CD4-positive, alpha-beta T cell (primary cell): ENCODE data around the gene KAT2B. TPM values are rescaled to one million over a fixed set of nuclear protein-coding genes. Genes with fewer than 3 reads are reported as not detected.

Source experiments
- ATAC-seq: fragments of 200-7000 bp; cut with Tn5 transposase; one replicate; pipeline ENCODE4 v1.10.0; 2022; ENCODE audit warnings: mild to moderate bottlenecking; ENCODE audit not compliant: poor library complexity
- CTCF ChIA-PET: fragments of 350-600 bp; sonication (Branson Sonifier 250); formaldehyde crosslinking; loops from one replicate; lab custom pipeline; 2021; ENCODE audit warnings: antibody characterized with exemption, inconsistent platforms; lab: Charles Lee
- POLR2A ChIA-PET: fragments of 350-600 bp; sonication (Branson Sonifier 250); formaldehyde crosslinking; loops from one replicate; lab custom pipeline; 2021; ENCODE audit warnings: antibody characterized with exemption, inconsistent platforms; lab: Charles Lee
- DNase-seq, 14 experiments: peaks; one replicate each; pipeline ENCODE4 v3.0.0-alpha.2; 2013 to 2020; ENCODE audit warnings: mixed read lengths in 2 of 14
- H3K27ac ChIP-seq, 2 donors: one replicate each; pipeline versions ENCODE4 v1.5.1 to v1.7.0; 2013; ENCODE audit warnings: low read length in 2 of 2, low read depth in 1 of 2, mild to moderate bottlenecking in 1 of 2
- H3K27me3 ChIP-seq, 2 experiments: 1 replicate in 1 of 2; 2 replicates in 1 of 2; pipeline versions ENCODE4 v1.6.1 to v1.7.0; 2013; ENCODE audit warnings: low read length in 2 of 2, control low read depth in 1 of 2, mild to moderate bottlenecking in 1 of 2, moderate library complexity in 1 of 2; ENCODE audit not compliant: insufficient read depth in 2 of 2, control insufficient read depth in 1 of 2
- H3K36me3 ChIP-seq: one replicate; pipeline ENCODE4 v1.6.1; 2013; ENCODE audit warnings: low read length, control low read depth; ENCODE audit not compliant: insufficient read depth
- H3K4me1 ChIP-seq: one replicate; pipeline ENCODE4 v1.6.1; 2013; ENCODE audit warnings: low read length, control low read depth; ENCODE audit not compliant: insufficient read depth
- H3K4me3 ChIP-seq: one replicate; pipeline ENCODE4 v1.5.1; 2013; ENCODE audit warnings: mild to moderate bottlenecking, low read length, moderate library complexity
- H3K9me3 ChIP-seq, 2 experiments: 1 replicate in 1 of 2; 2 replicates in 1 of 2; pipeline versions ENCODE4 v1.6.1 to v1.7.0; 2013; ENCODE audit warnings: low read length in 2 of 2, mild to moderate bottlenecking in 2 of 2, control low read depth in 1 of 2, moderate library complexity in 1 of 2; ENCODE audit not compliant: control insufficient read depth in 1 of 2, insufficient read depth in 1 of 2
- H3K27ac Mint-ChIP-seq: one replicate; pipeline ENCODE4 v1.8.0; 2020; ENCODE audit warnings: mixed read lengths
- H3K27me3 Mint-ChIP-seq: one replicate; pipeline ENCODE4 v1.8.0; 2021; ENCODE audit warnings: mixed read lengths
- H3K36me3 Mint-ChIP-seq: one replicate; pipeline ENCODE4 v1.8.0; 2021; ENCODE audit warnings: low read depth, mixed read lengths
- H3K4me1 Mint-ChIP-seq: one replicate; pipeline ENCODE4 v1.8.0; 2021; ENCODE audit warnings: low read depth, mixed read lengths
- H3K4me3 Mint-ChIP-seq: one replicate; pipeline ENCODE4 v1.8.0; 2020; ENCODE audit warnings: mild to moderate bottlenecking, mixed read lengths
- H3K9me3 Mint-ChIP-seq: one replicate; pipeline ENCODE4 v1.8.0; 2020; ENCODE audit warnings: mixed read lengths
- CTCF ChIP-seq: fragments of 200-600 bp; IDR thresholded peaks from one replicate; pipeline ENCODE4 v1.8.0; 2022; ENCODE audit warnings: antibody characterized with exemption, mild to moderate bottlenecking
- intact Hi-C, 2 experiments: fragments of 100-400 bp; cut with DNase I in 1 of 2; cut with micrococcal nuclease in 1 of 2; formaldehyde crosslinking; loops; one replicate each; pipeline versions ENCODE4 v1.15.1 to v1.9.0; 2023 to 2025; cut with DNase I, micrococcal nuclease
- total RNA-seq, 174 experiments: library from RNA in 2 of 174; stranded (reverse) in 2 of 174; gene quantifications; one replicate each; pipeline ENCODE4 v1.2.3 and lab custom pipeline; 2021 to 2026

The KAT2B gene
- total RNA-seq, 2 experiments from 2014 or later = 50.9 to 54.4 TPM

GRCh38 chr3:20055020-20055775, 15.0 kb downstream of the KAT2B start:
- ChIA-PET CTCF (interaction anchor here (1.5 to 1.9 kb wide), 3 partner anchors 9 to 15 kb away, joined by 3 to 7 read pairs (median 7); partner anchors contain the start of gene KAT2B), POLR2A (interaction anchor here (6.7 kb wide), 1 partner anchor 13 kb away, joined by 47 read pairs; the partner anchor contains the start of gene KAT2B)
- DNase-seq (peak in 3 of 14 experiments; percentile 24 to 54 (median 48)), ATAC-seq (no peak)
- Mint-ChIP-seq H3K27ac (no peak overlapping the region), H3K4me1 (peaks cover 28% of the 10 kb centered on the region), H3K36me3 (peaks cover 5% of the 10 kb centered on the region), H3K27me3 (no peaks in the 10 kb centered on the region), H3K9me3 (no peaks in the 10 kb centered on the region), H3K4me3 (no peak overlapping the region)
- no peaks in the 10 kb centered on the region for H3K9me3 ChIP-seq
- intact Hi-C loops = loop anchor here in 1 of 2 experiments (2.0 to 5.0 kb wide), 2 partner anchors 14 to 108 kb away; partner anchors contain the start of genes KAT2B and RAB5A
- peaks cover 5% of the 10 kb centered on the region for H3K36me3 ChIP-seq
- peak overlapping the region; percentile 15 to 19 for H3K27ac ChIP-seq
- H3K27me3 ChIP-seq = no peaks in the 10 kb centered on the region
- H3K4me3 ChIP-seq = peak overlapping the region; percentile 0
- H3K4me1 ChIP-seq = peaks cover 67% of the 10 kb centered on the region
- no peak for TF ChIP-seq CTCF

- TF ChIP-seq CTCF = no peak
- Histone ChIP-seq H3K27ac (peak overlapping the region in 1 of 2 donors; percentile 15), H3K9me3 (no peaks in the 10 kb centered on the region), H3K27me3 (no peaks in the 10 kb centered on the region), H3K4me3 (no peak overlapping the region), H3K4me1 (peaks cover 69% of the 10 kb centered on the region), H3K36me3 (peaks cover 5% of the 10 kb centered on the region)
- intact Hi-C loops = loop anchor here in 1 of 2 experiments (2.0 to 5.0 kb wide), 2 partner anchors 15 to 109 kb away; partner anchors contain the start of genes KAT2B and RAB5A
- H3K4me3 Mint-ChIP-seq = no peak overlapping the region
- DNase-seq (no peak), ATAC-seq (no peak)
- ChIA-PET CTCF (interaction anchor here (1.5 to 1.9 kb wide), 2 partner anchors 9 to 16 kb away, joined by 3 to 7 read pairs; partner anchors contain the start of gene KAT2B), POLR2A (interaction anchor here (6.7 kb wide), 1 partner anchor 14 kb away, joined by 47 read pairs; the partner anchor contains the start of gene KAT2B)
- H3K27ac Mint-ChIP-seq = no peak overlapping the region
- no peaks in the 10 kb centered on the region for H3K27me3 Mint-ChIP-seq
- H3K36me3 Mint-ChIP-seq = peaks cover 6% of the 10 kb centered on the region
- H3K9me3 Mint-ChIP-seq = no peaks in the 10 kb centered on the region
- peaks cover 29% of the 10 kb centered on the region for H3K4me1 Mint-ChIP-seq
Measured at GRCh38 chr3:20055842-20056241, 15.6 kb downstream of the KAT2B start.

- Histone ChIP-seq H3K4me1 (peaks cover 60% of the 10 kb centered on the region), H3K36me3 (peaks cover 5% of the 10 kb centered on the region), H3K27ac (no peak overlapping the region), H3K27me3 (no peaks in the 10 kb centered on the region), H3K9me3 (no peaks in the 10 kb centered on the region), H3K4me3 (no peak overlapping the region)
- intact Hi-C loops = loop anchor here in 1 of 2 experiments (5.0 kb wide), 1 partner anchor 110 kb away; the partner anchor contains the start of gene RAB5A
- Mint-ChIP-seq H3K36me3 (peaks cover 6% of the 10 kb centered on the region), H3K27me3 (no peaks in the 10 kb centered on the region), H3K27ac (no peak overlapping the region), H3K9me3 (no peaks in the 10 kb centered on the region), H3K4me1 (peaks cover 26% of the 10 kb centered on the region), H3K4me3 (no peak overlapping the region)
- TF ChIP-seq CTCF = no peak
- ATAC-seq = no peak
- CTCF ChIA-PET = interaction anchor here (0.8 kb wide), 1 partner anchor 15 kb away, joined by 3 read pairs; no protein-coding TSS in a partner anchor
- POLR2A ChIA-PET = interaction anchor here (6.7 kb wide), 1 partner anchor 15 kb away, joined by 47 read pairs; the partner anchor contains the start of gene KAT2B
- peak in 4 of 14 experiments; percentile 37 to 47 (median 44) for DNase-seq
Measured at GRCh38 chr3:20056725-20057611, 16.7 kb downstream of the KAT2B start.
